ENCODE data around the gene SENP3. TPM values are rescaled to one million over a fixed set of nuclear protein-coding genes. Genes with fewer than 3 reads are reported as not detected.

The SENP3 gene
- polyA plus RNA-seq, 3 donors = 61.2 to 77.8 (median 73.5) TPM

Other genes with a start within 250 kb of the SENP3 start
- gene GPS2, start 246.6 kb upstream of the SENP3 start, polyA plus RNA-seq (ENCODE audit: insufficient read length in 3 of 3) = 100 to 1,000 TPM in 1 of 3 donors, 10 to 100 TPM in 2; 96.6 to 102 (median 97.8) TPM
- 10 to 100 TPM; 32.4 to 37.7 (median 35.8) TPM for gene NEURL4, start 232.6 kb upstream of the SENP3 start, polyA plus RNA-seq (ENCODE audit: insufficient read length in 3 of 3)
- 10 to 100 TPM in 1 of 3 donors, 1 to 10 TPM in 2; 7.0 to 10.2 (median 9.8) TPM for gene ACAP1, start 225.4 kb upstream of the SENP3 start, polyA plus RNA-seq (ENCODE audit: insufficient read length in 3 of 3)
- 10 to 100 TPM; 11.8 to 14.5 (median 13.1) TPM for gene KCTD11, start 209.8 kb upstream of the SENP3 start, polyA plus RNA-seq (ENCODE audit: insufficient read length in 3 of 3)
- gene TMEM95, start 206.8 kb upstream of the SENP3 start, polyA plus RNA-seq (ENCODE audit: insufficient read length in 3 of 3) = not detected
- 1 to 10 TPM; 5.7 to 7.9 (median 6.1) TPM for gene TNK1, start 180.8 kb upstream of the SENP3 start, polyA plus RNA-seq (ENCODE audit: insufficient read length in 3 of 3)
- 10 to 100 TPM; 37.4 to 45.5 (median 41.1) TPM for gene PLSCR3, start 167.4 kb upstream of the SENP3 start, polyA plus RNA-seq (ENCODE audit: insufficient read length in 3 of 3)
- 100 to 1,000 TPM in 1 of 3 donors, 10 to 100 TPM in 2; 83.2 to 104 (median 93.7) TPM for gene TMEM256, start 157.8 kb upstream of the SENP3 start, polyA plus RNA-seq (ENCODE audit: insufficient read length in 3 of 3)
- gene NLGN2, start 154.1 kb upstream of the SENP3 start, polyA plus RNA-seq (ENCODE audit: insufficient read length in 3 of 3) = 10 to 100 TPM; 27.6 to 31.3 (median 29.4) TPM
- gene SPEM1, start 141.6 kb upstream of the SENP3 start, polyA plus RNA-seq (ENCODE audit: insufficient read length in 3 of 3) = not detected
- gene SPEM2, start 136.3 kb upstream of the SENP3 start, polyA plus RNA-seq (ENCODE audit: insufficient read length in 3 of 3) = not detected
- not detected for gene SPEM3, start 133.1 kb upstream of the SENP3 start, polyA plus RNA-seq (ENCODE audit: insufficient read length in 3 of 3)
- 1 to 10 TPM; 4.4 to 5.5 (median 5.1) TPM for gene TMEM102, start 126.5 kb upstream of the SENP3 start, polyA plus RNA-seq (ENCODE audit: insufficient read length in 3 of 3)
- gene FGF11, start 122.4 kb upstream of the SENP3 start, polyA plus RNA-seq (ENCODE audit: insufficient read length in 3 of 3) = 1 to 10 TPM; 5.9 to 6.7 (median 6.0) TPM
- 10 to 100 TPM in 2 of 3 donors, 1 to 10 TPM in 1; 9.0 to 12.1 (median 10.7) TPM for gene CHRNB1, start 116.9 kb upstream of the SENP3 start, polyA plus RNA-seq (ENCODE audit: insufficient read length in 3 of 3)
- gene ZBTB4, start 82.3 kb upstream of the SENP3 start, polyA plus RNA-seq (ENCODE audit: insufficient read length in 3 of 3) = 10 to 100 TPM; 40.8 to 49.5 (median 47.1) TPM
- under 1 TPM; 0.20 to 0.67 (median 0.52) TPM for gene SLC35G6, start 80.5 kb upstream of the SENP3 start, polyA plus RNA-seq (ENCODE audit: insufficient read length in 3 of 3)
- gene POLR2A, start 77.6 kb upstream of the SENP3 start, polyA plus RNA-seq (ENCODE audit: insufficient read length in 3 of 3) = 100 to 1,000 TPM; 142 to 149 (median 143) TPM
- gene TNFSF12, start 12.9 kb upstream of the SENP3 start, polyA plus RNA-seq (ENCODE audit: insufficient read length in 3 of 3) = 10 to 100 TPM; 25.7 to 30.1 (median 28.2) TPM
- 10 to 100 TPM; 12.8 to 18.2 (median 13.5) TPM for gene TNFSF13, start 3.2 kb upstream of the SENP3 start, polyA plus RNA-seq (ENCODE audit: insufficient read length in 3 of 3)
- gene CD68, start 17.7 kb downstream of the SENP3 start, polyA plus RNA-seq (ENCODE audit: insufficient read length in 3 of 3) = 10 to 100 TPM; 58.8 to 76.9 (median 62.4) TPM
- gene MPDU1, start 21.9 kb downstream of the SENP3 start, polyA plus RNA-seq (ENCODE audit: insufficient read length in 3 of 3) = 100 to 1,000 TPM; 106 to 126 (median 123) TPM
- 1 to 10 TPM; 3.7 to 4.9 (median 3.8) TPM for gene SOX15, start 28.2 kb downstream of the SENP3 start, polyA plus RNA-seq (ENCODE audit: insufficient read length in 3 of 3)
- 10 to 100 TPM; 48.9 to 54.0 (median 52.3) TPM for gene FXR2, start 53.0 kb downstream of the SENP3 start, polyA plus RNA-seq (ENCODE audit: insufficient read length in 3 of 3)
- 100 to 1,000 TPM; 145 to 161 (median 161) TPM for gene SAT2, start 65.9 kb downstream of the SENP3 start, polyA plus RNA-seq (ENCODE audit: insufficient read length in 3 of 3)
- 1 to 10 TPM; 4.6 to 7.3 (median 6.4) TPM for gene SHBG, start 68.2 kb downstream of the SENP3 start, polyA plus RNA-seq (ENCODE audit: insufficient read length in 3 of 3)
- 10 to 100 TPM; 18.1 to 24.2 (median 21.5) TPM for gene ATP1B2, start 89.0 kb downstream of the SENP3 start, polyA plus RNA-seq (ENCODE audit: insufficient read length in 3 of 3)
- gene TP53, start 125.6 kb downstream of the SENP3 start, polyA plus RNA-seq (ENCODE audit: insufficient read length in 3 of 3) = 10 to 100 TPM; 68.2 to 79.1 (median 74.8) TPM
- 10 to 100 TPM; 15.3 to 21.3 (median 17.0) TPM for gene WRAP53, start 126.6 kb downstream of the SENP3 start, polyA plus RNA-seq (ENCODE audit: insufficient read length in 3 of 3)
- gene EFNB3, start 143.3 kb downstream of the SENP3 start, polyA plus RNA-seq (ENCODE audit: insufficient read length in 3 of 3) = 10 to 100 TPM; 21.3 to 29.1 (median 23.8) TPM
- under 1 TPM; 0.24 to 0.67 (median 0.34) TPM for gene DNAH2, start 155.8 kb downstream of the SENP3 start, polyA plus RNA-seq (ENCODE audit: insufficient read length in 3 of 3)